Measurements from ENCODE around the gene C16orf87. TPM values are rescaled to one million over a fixed set of nuclear protein-coding genes. Genes with fewer than 3 reads are reported as not detected.
A peak's percentile ranks its signal among the peaks of the same experiment; 100 is the strongest.
"Not testable (repeated sequence)": the region's sequence is repeated elsewhere in the genome, so short reads cannot be mapped to it uniquely, and the experiment has no call there.

The C16orf87 gene
- total RNA-seq, 1 experiment from 2014 or later: 9.5 TPM

DNA sequence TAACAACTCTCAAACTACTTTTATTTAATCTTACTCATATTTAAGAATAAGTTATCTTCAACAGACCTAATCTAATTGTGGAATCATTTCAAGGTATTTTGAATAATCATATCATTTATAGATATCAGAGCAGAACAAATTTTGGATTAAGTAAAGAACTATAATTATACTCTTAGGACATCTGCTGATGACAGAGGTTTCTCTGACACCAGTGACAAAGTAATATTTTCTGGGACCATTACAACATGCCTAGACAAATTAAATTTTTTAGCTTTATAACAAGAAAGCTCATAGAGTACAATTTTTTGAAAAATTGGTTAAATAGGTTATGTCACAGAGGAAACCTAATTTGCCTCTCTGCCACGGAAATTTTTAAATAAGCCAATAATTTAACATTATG, 30.5 kb downstream of the C16orf87 start:
- no peak for DNase-seq (ENCODE audit: low read depth)

DNA sequence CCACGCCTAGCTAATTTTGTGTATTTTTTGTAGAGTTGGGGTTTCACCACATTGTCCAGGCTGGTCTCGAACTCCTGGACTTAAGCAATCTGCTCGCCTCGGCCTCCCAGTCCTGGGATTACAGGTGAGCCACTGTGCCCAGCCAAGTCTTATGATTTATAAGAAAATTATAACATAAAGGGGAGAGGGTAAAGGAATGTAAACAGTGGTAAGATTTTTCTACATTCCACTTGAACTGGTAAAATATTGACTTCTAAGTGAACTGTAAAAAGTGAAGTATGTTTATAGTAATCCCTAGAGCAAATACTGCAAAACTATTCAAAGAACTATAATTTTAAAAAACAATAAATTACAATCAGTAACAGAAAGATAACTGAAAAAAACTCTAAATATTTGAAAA, 33.5 kb downstream of the C16orf87 start:
- no peak for DNase-seq (ENCODE audit: low read depth)

DNA sequence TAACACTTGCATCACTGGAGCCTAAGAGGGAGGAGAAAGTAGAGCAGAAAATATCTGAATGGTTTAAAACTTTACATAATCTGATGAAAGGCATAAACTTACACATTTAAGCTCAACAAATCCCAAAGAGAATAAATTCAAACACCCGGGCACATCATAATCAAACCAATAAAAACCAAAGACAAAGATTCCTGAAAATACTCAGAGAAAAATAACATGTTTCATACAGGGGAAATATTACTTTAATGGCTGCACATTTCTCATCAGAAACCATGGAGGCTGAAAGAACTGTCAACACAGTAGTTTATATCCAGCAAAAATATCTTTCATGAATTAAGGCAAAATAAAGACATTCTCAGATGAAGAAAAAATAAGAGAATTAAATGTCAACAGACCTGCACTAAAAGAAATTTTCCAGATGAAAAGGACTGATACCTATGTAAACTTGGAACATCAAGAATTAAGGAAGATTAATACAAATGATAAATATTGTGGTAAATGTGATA, 34.2 kb downstream of the C16orf87 start:
- DNase-seq (ENCODE audit: low read depth): no peak

DNA sequence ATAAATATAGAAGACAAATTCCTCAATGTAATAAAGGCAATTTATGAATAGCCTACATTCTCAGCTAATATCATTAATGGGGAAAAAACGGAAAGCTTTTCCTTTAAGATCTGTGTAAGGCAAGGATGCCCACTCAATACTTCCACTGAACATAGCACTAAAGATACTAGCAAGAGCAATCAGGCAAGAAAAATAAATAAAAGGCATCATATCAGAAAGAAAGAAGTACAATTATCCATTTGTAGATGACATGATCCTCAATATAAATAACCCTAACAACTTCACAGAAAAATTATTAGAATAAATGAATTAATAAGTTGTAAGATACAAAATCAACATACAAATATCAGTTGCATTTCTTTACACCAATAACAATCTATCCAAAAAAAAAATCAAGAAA, 37.1 kb downstream of the C16orf87 start:
- no peak for DNase-seq (ENCODE audit: low read depth)

DNA sequence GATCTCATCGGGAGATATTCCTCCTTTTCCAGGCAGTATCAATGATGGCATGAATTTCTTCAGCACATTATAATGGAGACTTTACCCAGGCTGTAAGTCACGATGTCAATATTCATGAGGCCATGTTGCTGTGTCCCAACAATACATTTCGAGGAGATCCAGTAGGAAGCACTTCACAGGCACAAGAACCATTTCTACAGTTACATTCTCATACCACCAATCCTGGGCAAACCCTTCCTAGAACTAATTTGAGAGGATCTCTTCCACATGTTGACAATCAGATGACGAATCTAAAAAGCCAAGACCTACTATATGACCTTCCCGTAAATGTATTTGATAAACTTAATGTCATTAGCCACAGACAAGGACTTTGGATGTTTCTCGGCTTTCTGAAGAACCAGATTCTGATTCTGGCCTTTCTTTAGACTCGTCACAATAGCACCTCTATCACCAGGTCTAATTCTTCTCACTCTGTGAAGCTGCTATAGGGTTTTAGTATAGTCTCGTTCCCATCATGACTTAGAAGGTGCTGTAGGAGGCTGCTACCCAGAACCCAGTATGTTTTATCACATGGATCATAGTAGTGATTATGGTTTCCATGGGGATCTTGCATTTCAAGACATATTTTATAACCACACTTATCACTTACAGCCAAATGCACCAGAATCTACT, 40.2 kb downstream of the C16orf87 start:
- DNase-seq (ENCODE audit: low read depth): no peak

DNA sequence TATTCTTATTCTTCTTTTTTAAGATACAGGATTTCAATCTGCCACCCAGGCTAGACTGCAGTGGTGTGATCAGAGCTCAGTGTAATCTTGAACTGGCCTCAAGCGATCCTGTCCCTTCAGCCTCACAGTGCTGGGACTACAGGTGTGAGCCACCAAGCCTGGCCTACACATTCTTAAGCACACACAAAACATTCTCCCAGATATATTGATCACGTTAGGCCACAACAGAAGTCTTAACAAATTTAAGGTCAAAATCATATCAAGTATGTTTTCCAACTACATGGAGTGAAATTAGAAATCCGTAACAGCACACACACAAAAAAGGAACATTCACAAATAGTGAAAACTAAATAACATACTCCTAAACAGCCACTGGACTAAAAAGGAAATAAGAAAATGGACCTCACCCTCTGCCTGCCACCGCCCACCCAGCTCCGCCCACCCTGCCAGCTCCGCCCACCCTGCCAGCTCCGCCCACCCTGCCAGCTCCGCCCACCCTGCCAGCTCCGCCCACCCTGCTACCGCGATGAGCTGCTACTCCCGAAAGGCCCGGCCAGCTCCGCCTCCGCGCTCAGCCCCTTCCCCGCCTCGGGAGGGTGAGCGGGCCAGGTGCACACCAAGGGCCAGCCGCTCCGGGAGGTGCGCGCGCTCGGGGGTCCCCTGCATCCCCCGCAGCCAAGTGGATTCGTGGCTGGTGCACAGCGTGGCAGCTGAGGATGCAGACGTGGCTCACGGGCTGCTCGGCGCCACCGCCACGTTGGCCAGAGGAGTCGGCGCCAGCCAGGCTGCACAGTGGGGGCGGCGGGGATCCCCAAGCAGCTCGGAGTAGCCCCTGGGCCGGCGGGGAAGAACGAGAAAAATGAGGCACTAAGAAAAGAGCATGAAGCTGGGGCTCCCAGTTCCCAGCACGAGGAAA, 41.2 kb downstream of the C16orf87 start:
- no peak for DNase-seq (ENCODE audit: low read depth)

DNA sequence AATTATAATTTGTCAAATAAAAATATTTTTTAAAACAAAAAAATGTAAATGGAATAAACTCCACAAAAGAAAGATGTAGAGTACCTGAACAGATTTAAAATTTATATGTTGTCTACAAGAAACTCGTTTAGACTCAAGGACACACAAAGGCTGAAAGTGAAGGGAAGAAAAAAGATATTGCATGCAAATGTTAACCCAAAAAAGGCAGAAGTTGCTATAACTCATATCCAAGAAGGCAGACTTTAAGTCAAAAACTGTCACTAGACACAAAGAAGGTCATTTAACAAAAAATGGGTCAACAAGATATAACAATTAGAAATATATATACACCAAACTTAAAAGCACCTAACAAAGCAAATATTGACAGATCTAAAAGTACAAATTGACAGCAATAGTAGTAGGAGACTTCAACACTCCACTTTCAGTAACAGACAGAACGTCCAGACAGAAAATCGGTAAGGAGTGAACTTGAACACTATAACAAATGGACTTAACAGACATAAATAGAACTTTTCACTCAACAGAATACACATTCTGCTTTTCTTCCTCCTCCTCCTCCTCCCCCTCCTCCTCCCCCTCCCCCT, 42.0 kb downstream of the C16orf87 start:
- no peak for DNase-seq (ENCODE audit: low read depth)

DNA sequence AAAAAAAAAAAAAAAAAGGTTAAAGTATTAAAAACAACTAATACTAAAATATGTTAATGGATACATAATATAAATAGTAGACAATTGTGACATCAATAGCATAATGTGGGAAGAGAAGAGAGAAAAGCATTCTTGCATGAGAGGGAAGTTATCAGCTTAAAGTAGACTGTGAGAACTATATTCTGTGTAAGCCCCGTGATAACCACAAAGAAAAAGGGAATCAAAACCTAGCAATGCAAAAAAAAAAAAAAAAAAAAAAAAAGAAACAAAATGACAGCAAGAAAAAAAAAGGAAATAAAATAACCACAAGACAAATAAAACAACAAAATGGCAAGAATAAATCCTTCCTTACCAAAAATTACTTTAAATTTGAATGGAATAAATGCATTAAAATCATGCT, 43.1 kb downstream of the C16orf87 start:
- no peak for DNase-seq (ENCODE audit: low read depth)

DNA sequence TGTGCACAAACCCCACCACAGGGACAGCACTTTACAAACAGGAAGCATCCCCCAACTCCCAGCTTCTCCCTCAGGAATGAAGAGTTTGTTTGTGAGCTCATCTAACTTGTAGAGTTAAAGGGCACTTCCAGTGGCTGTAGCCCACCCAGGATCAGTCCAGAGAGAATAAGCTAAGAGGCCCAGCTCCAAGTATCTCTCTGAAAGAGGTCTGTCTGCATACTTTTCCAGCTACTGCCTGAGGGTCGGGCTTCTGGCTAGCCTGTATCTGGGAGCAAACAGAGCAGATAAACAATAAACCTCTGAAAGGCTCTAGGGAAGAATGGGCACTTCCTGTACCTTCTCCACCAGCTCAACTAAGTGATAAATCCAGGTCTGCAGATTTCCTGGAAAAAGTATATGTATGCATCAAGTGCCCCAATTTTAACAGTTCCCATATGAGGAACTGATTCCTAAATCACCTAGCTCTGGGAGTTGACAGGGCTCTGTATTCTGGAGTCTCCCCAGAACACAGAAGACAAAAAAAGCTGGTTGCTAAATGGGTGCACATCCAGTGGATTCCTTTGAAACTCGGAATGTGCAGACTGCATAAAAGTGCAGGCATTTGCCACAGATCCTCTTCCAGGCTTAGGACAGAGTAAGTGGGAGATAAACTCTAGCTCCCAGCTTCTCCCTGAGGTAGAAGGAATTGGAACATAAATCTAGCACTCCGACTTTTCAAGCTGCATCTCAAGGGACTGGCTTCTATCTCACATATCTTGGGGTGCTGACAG, 45.7 kb downstream of the C16orf87 start:
- DNase-seq (ENCODE audit: low read depth): no peak

DNA sequence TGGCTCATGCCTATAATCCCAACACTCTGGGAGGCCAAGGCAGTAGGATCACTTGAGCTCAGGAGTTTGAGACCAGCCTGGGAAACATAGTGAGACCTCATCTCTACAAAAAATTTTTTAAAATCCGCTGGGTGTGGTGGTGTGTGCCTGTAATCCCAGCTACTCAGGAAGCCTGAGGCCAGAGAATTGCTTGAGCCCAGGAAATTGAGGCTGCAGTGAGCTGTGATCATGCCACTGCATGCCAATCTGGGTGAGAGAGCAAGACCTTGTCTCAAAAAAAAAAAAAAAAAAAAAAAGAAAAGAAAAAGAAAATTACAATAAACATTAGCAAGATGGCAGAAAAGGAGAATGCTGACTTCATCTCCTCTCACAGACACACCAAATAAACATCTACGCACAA, 46.4 kb downstream of the C16orf87 start:
- not testable (repeated sequence) for DNase-seq (ENCODE audit: low read depth)

DNA sequence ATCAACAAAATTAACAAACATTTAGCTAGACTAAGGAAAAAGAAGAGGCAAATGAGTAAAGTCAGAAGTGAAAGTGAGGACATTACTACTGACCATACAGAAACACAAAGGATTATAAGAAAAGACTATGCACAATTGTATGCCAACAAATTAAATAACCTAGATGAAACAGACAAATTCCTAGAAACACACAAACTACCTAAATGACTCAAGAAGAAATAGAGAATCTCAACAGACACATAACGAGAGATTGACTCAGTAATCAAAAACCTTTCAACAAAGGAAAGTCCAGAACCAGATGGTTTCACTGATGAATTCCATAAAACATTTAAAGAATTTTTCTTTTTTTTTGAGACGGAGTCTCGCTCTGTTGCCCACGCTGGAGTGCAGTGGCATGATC, 47.2 kb downstream of the C16orf87 start:
- DNase-seq (ENCODE audit: low read depth): no peak

DNA sequence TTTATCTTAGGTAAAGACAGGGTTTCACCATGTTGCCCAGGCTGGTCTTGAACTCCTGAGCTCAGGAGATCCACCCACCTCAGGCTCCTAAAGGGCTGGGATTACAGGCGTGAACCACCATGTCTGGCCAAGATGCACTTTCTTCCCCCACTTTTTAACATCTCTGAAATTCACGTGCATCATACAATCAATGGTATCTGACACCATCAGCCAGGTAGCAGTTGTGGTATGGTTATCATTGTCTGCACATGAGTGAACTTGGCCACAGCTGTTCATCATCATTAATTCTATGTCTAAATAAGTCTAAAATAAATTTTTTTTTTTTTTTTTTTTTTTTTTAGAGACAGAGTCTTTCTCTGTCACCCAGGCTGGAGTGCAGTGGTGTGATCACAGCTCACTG, 48.7 kb downstream of the C16orf87 start:
- DNase-seq (ENCODE audit: low read depth): no peak

DNA sequence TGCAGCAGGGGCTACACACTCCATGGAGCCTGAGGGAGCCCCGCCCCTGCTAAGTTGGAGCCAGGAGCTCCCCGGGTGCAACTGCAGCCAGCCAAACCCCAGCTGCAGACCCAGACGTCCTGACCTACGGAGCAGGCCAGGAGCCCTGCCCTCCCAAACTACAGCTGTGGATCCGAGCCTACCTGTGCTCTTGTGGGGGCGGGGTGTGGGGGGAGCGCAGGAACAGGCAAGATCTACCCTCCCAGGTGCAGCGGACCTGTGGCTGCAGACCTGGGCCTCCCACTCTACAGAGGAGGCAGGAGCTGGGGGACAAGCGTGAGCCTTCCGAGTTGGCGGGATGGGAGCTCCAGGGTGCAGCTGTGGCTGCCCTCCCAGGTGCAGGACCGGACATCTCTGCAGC, 53.2 kb downstream of the C16orf87 start:
- no peak for DNase-seq (ENCODE audit: low read depth)

DNA sequence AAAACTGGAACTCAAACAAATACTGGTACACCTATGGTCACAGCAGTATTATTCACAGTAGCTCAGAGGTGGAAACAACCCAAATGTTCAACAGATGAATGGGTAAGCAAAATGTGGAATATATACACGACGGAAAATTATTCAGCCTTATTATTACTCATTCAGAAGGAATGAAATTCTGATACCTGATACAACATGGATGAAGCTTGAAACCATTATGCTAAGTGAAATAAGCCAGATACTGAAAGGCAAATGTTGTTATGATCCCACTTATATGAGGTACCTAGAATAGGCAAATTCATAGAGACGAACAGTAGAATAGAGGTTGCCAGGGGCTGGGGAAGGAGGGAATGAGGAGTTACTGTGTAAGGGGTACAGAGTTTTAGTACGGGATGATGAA, 55.8 kb downstream of the C16orf87 start:
- DNase-seq (ENCODE audit: low read depth): peak; percentile 31

DNA sequence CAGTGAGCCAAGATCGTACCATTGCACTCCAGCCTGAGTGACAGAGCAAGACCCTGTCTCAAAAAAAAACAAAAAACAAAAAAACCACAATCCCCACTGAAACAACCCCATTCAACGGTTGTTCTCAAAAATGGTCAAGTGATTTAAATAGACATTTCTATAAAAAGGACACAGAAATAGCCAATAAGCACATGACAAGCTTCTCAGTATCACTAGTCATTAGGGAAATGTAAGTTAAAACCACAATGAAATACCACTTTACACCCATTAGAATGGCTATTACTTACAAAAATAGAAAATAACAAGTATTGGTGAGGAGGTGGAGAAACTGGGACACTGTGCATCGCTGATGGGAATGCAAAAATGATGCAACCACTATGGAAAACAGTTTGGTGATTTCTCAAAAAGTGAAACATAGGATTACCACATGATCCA, 56.2 kb downstream of the C16orf87 start:
- DNase-seq (ENCODE audit: low read depth): no peak

DNA sequence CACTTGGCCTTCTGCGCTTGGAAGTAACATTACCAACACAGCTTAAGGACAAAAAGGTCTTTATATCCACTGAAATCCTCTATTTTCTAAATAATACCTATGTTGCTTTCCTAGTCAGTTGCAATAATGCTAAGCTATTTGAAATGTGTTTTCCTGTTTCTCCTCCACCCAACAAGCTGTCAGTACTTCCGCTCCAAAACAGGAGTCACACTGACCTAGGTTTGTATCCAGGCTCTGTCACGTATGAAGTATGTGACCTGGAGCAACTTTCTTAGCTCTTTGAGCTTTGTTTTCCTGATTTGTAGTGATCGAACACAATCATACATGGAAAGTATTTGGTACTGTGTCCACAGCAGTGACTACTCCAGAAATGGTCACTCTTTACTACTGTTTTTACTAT, 58.5 kb downstream of the C16orf87 start:
- DNase-seq (ENCODE audit: low read depth): no peak

DNA sequence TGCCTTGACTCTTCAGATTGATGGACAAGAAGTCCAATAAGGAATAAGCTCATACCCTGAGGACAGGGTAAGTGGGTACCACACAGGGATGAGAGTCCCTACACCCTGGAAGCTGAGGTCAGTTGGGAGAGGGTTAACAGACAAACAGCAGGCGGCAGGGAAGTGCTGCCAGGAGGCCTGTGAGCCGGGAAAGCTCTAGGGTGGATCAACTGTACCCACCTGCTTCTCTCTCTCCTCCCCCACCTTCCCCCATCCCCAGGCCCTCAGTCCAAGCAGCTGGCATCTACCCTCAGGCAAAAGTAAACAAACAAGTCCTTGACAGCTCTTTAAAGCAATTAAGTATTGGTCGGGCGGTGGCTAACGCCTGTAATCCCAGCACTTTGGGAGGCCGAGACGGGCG, 62.2 kb downstream of the C16orf87 start:
- no peak for DNase-seq (ENCODE audit: low read depth)

DNA sequence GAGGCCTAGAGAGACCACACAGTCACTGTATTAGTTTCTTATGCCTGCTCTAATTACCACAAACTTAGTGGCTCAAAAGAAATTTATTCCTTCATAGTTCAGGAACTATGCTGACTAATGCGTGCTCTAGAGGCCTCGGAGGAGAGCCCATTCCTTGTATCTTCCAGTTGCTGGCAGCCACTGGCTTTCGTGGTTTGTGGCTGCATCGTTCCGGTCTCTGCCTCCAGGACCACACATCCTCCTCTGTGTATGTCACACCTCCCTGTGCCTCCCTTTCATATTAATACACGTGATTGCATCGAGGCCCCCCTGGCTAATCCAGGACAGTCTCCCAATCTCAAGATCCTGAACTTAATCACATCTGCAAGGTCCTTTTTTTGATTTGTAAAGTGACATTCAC, 65.9 kb downstream of the C16orf87 start:
- DNase-seq (ENCODE audit: low read depth): peak; percentile 59

DNA sequence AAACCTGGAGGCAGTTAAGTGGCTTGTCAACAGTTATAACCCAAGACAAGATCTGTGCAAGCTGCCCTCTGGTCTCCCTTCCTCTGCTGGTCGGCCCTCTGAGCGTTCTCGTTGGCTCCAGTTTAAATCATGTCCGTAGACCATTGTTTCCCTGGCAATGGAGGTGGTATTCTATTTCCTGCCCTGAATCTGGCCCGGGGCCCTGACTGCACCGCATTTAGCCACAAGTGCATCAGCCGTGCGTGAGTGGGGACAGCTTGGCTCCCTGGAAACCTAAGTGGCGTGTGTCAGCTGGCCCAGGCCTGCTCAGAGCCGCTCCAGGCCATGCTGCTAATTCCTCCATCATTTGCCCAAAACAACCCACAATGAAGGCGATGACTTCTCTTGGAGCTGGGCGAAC, 67.8 kb downstream of the C16orf87 start:
- DNase-seq (ENCODE audit: low read depth): no peak

DNA sequence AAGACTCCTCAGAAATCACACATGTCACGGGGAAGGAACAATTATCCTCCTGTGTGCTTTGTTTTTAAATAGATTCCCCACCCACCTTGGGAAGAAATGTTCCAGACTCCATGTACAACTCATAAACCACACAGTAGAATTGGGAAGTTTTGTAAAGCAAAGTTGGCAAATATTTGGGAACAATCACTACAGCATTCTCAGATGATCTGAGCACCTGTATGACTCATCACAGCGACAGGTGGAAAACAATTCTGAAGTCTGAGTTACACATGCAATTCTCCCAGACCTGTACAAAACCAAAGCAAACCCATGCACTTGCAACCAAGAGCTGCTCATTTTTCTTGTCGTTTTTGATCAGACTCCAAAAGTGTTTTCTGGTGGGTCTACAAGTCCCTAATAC, 68.4 kb downstream of the C16orf87 start:
- no peak for DNase-seq (ENCODE audit: low read depth)

DNA sequence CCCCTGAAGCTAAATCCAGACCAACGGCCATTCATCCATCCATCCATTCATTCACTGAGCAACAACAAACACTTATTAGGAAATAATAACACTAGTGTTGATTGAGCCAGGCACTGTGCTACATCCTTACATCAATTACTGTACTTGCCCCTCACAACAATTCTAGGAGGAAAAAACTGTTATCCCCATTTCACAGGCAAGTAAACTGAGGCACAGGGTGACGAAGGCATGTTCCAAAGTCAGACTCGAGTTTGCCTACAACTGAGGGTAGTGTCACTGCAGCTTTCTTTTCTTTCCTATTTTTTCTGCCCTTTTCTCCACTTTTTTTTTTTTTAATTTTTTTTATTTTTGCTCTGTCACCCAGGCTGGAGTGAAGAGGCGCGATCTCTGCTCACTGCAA, 71.7 kb downstream of the C16orf87 start:
- DNase-seq (ENCODE audit: low read depth): no peak
